Measurements from ENCODE around the gene ALOX12. TPM values are rescaled to one million over a fixed set of nuclear protein-coding genes. Genes with fewer than 3 reads are reported as not detected.

Gene ALOX12
- total RNA-seq, 1 experiment from 2014 or later = not detected

DNA sequence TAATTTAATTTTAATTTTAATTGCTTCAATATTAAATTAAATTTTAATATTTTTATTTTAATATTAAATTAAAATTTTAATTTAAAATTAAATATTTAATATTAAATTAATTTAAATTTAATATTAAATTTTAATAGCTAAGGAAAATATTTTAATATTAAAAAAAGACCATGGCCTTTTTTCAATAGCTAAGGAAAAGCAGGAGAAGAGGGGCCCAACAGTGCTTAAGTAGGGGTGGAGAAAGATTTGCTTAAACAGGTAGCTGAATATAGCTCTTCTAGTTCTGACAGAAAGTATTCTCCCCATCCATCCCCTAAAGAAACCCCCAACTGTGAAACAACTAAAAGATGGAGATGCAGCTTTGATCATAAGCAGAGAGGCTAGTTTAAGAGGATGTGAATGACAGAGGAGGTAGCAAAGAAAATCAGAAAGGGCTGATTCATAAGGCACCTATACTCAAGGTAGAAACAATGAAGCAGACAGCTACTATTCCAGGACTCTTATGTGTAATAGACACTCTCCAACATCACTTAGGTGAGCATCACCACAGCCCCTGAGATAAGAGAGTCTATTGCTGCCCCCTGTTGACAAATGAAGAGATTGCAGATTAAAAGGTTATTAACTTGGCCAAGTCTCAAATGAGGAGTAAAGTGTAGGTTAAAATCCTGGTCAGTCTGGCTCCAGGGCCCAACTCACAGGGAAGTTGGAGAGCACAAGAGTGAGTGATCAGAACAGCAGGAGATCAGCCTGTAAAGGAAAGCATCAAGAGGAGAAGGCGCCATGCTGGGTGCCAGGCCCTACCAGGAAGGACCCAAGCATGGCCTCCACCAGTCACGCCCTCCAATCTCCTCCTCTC is 8.8 kb downstream of the ALOX12 start:
- Histone ChIP-seq H3K27ac (ENCODE audit: low read length) (no peak overlapping the region), H3F3A (ENCODE audit: low read length, unreplicated experiment) (no peaks in the 10 kb centered on the region), H3K4me2 (ENCODE audit: low read length) (no peak overlapping the region), H4K20me1 (ENCODE audit: low read length) (0 out of 2 replicates have a peak, but pooled peaks cover 2% of the 10 kb centered on the region), H3K4me1 (ENCODE audit: insufficient read depth, low read length) (no peaks in the 10 kb centered on the region), H3K9me2 (replicated peaks; ENCODE audit: low read length) (no peaks in the 10 kb centered on the region), H3K79me2 (ENCODE audit: low read length) (peaks cover 9% of the 10 kb centered on the region), H3K27me3 (ENCODE audit: low read length) (no peaks in the 10 kb centered on the region), H3K9ac (ENCODE audit: low read length) (no peak overlapping the region), H3K9me3 (ENCODE audit: low read length) (no peaks in the 10 kb centered on the region), H2AFZ (ENCODE audit: low read length) (no peak overlapping the region), H3K36me3 (ENCODE audit: low read depth, low read length) (peaks cover 7% of the 10 kb centered on the region), H3K4me3 (ENCODE audit: low read length) (no peak overlapping the region)
- no peak for TF ChIP-seq EZH2 (IDR thresholded peaks at IDR 0.05; ENCODE audit: low read length, unreplicated experiment)
- TF ChIP-seq EZH2phosphoT487 (IDR thresholded peaks at IDR 0.05; ENCODE audit: borderline replicate concordance, low read length) = no peak
- TF ChIP-seq, protein P1, sequence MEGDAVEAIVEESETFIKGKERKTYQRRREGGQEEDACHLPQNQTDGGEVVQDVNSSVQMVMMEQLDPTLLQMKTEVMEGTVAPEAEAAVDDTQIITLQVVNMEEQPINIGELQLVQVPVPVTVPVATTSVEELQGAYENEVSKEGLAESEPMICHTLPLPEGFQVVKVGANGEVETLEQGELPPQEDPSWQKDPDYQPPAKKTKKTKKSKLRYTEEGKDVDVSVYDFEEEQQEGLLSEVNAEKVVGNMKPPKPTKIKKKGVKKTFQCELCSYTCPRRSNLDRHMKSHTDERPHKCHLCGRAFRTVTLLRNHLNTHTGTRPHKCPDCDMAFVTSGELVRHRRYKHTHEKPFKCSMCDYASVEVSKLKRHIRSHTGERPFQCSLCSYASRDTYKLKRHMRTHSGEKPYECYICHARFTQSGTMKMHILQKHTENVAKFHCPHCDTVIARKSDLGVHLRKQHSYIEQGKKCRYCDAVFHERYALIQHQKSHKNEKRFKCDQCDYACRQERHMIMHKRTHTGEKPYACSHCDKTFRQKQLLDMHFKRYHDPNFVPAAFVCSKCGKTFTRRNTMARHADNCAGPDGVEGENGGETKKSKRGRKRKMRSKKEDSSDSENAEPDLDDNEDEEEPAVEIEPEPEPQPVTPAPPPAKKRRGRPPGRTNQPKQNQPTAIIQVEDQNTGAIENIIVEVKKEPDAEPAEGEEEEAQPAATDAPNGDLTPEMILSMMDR (conservative IDR thresholded peaks at IDR 0.05; ENCODE audit: low read depth, low read length) = peak; percentile 80
- no TSS peak for BruUV-seq (replicated peaks)
- CTCF ChIA-PET = interaction anchor here (1.0 kb wide), 2 partner anchors 89 to 90 kb away, joined by 3 to 6 read pairs; no protein-coding TSS in a partner anchor
- ATAC-seq (peak; percentile 71), DNase-seq (peak; percentile 82)
- intact Hi-C loops (cut with micrococcal nuclease) = loop anchor here (2.0 to 5.0 kb wide), 2 partner anchors 94 to 162 kb away; no protein-coding TSS in a partner anchor
- POLR2A ChIA-PET (ENCODE audit: unreplicated experiment) = no interaction called here

DNA sequence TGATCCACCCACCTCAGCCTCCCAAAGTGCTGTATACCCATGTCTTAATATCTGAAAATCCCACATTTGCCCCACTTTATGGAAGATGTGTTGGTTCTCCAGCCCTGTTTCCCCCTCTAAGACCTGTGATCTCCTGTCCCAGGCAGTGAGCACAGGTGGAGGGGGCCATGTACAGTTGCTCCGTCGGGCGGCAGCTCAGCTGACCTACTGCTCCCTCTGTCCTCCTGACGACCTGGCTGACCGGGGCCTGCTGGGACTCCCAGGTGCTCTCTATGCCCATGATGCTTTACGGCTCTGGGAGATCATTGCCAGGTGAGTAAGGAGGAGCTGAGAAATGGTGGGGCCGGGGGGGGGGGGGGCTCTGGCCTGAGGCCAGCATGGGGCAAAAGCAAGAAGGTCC is 9.9 kb downstream of the ALOX12 start:
- TF ChIP-seq, protein P1 (conservative IDR thresholded peaks at IDR 0.05; ENCODE audit: low read depth, low read length) = no peak
- TF ChIP-seq EZH2phosphoT487 (IDR thresholded peaks at IDR 0.05; ENCODE audit: borderline replicate concordance, low read length) (no peak), EZH2 (IDR thresholded peaks at IDR 0.05; ENCODE audit: low read length, unreplicated experiment) (no peak)
- BruUV-seq (replicated peaks) = no TSS peak
- Histone ChIP-seq H3K4me3 (ENCODE audit: low read length) (no peak overlapping the region), H3K36me3 (ENCODE audit: low read depth, low read length) (peaks cover 7% of the 10 kb centered on the region), H3K4me1 (ENCODE audit: insufficient read depth, low read length) (peaks cover 7% of the 10 kb centered on the region), H3K79me2 (ENCODE audit: low read length) (peaks cover 20% of the 10 kb centered on the region), H4K20me1 (ENCODE audit: low read length) (0 out of 2 replicates have a peak, but pooled peaks cover 2% of the 10 kb centered on the region), H3K9me2 (replicated peaks; ENCODE audit: low read length) (no peaks in the 10 kb centered on the region), H3K9ac (ENCODE audit: low read length) (no peak overlapping the region), H2AFZ (ENCODE audit: low read length) (no peak overlapping the region), H3K4me2 (ENCODE audit: low read length) (no peak overlapping the region), H3K27me3 (ENCODE audit: low read length) (no peaks in the 10 kb centered on the region), H3K9me3 (ENCODE audit: low read length) (no peaks in the 10 kb centered on the region), H3K27ac (ENCODE audit: low read length) (no peak overlapping the region), H3F3A (ENCODE audit: low read length, unreplicated experiment) (no peaks in the 10 kb centered on the region)
- intact Hi-C loops (cut with micrococcal nuclease) = loop anchor here (2.0 to 5.0 kb wide), 2 partner anchors 95 to 163 kb away; no protein-coding TSS in a partner anchor
- ChIA-PET CTCF (no interaction called here), POLR2A (ENCODE audit: unreplicated experiment) (no interaction called here)
- DNase-seq (no peak), ATAC-seq (no peak)

DNA sequence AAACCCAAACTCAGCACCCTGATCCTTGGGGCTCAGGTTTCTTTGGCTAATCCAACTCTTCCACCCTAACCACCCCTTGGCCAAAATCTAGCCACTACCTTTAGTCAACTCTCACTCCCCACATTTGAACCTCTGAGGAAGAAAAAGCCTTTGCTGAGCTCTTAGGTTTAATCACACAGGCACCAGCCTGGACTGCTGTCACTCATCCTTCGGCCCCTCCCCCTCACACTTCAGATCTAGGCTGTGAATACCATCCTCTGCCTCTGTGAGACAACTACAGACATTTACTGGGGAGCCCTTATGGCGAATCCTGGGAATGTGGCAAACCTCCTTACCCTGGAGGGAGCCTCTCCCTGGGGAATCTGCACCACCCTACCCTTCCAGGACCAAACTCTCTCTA is 11.3 kb downstream of the ALOX12 start:
- BruUV-seq (replicated peaks) = no TSS peak

More for the DNA sequence above, 11.3 kb downstream of the ALOX12 start:
- no peak overlapping the region for H3K27ac ChIP-seq (ENCODE audit: low read length)
- H3K4me3 ChIP-seq (ENCODE audit: low read length) = no peak overlapping the region
- DNase-seq (no peak), ATAC-seq (no peak)
- ChIA-PET CTCF (no interaction called here), POLR2A (ENCODE audit: unreplicated experiment) (no interaction called here)
- H3K27me3 ChIP-seq (ENCODE audit: low read length) = no peaks in the 10 kb centered on the region
- H3K36me3 ChIP-seq (ENCODE audit: low read depth, low read length) = peaks cover 1% of the 10 kb centered on the region; the same call in 1 of the 2 replicates
- H2AFZ ChIP-seq (ENCODE audit: low read length) = no peak overlapping the region
- no peak overlapping the region for H3K4me2 ChIP-seq (ENCODE audit: low read length)
- intact Hi-C loops (cut with micrococcal nuclease) = loop anchor here (5.0 kb wide), 1 partner anchor 165 kb away; no protein-coding TSS in a partner anchor
- H4K20me1 ChIP-seq (ENCODE audit: low read length) = 0 out of 2 replicates have a peak, but pooled peaks cover 2% of the 10 kb centered on the region
- H3K9me3 ChIP-seq (ENCODE audit: low read length) = no peaks in the 10 kb centered on the region
- H3F3A ChIP-seq (ENCODE audit: low read length, unreplicated experiment) = no peaks in the 10 kb centered on the region
- peaks cover 13% of the 10 kb centered on the region for H3K4me1 ChIP-seq (ENCODE audit: insufficient read depth, low read length)
- H3K79me2 ChIP-seq (ENCODE audit: low read length) = peaks cover 35% of the 10 kb centered on the region
- TF ChIP-seq EZH2 (IDR thresholded peaks at IDR 0.05; ENCODE audit: low read length, unreplicated experiment) (no peak), EZH2phosphoT487 (IDR thresholded peaks at IDR 0.05; ENCODE audit: borderline replicate concordance, low read length) (no peak)
- TF ChIP-seq, protein P1 (conservative IDR thresholded peaks at IDR 0.05; ENCODE audit: low read depth, low read length) = no peak
- H3K9me2 ChIP-seq (replicated peaks; ENCODE audit: low read length) = no peaks in the 10 kb centered on the region
- H3K9ac ChIP-seq (ENCODE audit: low read length) = no peak overlapping the region
